ENCODE data around the gene TEAD4. TPM values are rescaled to one million over a fixed set of nuclear protein-coding genes. Genes with fewer than 3 reads are reported as not detected.

TEAD4 gene
- total RNA-seq, 1 donor from 2014 or later: 48.8 TPM

DNA sequence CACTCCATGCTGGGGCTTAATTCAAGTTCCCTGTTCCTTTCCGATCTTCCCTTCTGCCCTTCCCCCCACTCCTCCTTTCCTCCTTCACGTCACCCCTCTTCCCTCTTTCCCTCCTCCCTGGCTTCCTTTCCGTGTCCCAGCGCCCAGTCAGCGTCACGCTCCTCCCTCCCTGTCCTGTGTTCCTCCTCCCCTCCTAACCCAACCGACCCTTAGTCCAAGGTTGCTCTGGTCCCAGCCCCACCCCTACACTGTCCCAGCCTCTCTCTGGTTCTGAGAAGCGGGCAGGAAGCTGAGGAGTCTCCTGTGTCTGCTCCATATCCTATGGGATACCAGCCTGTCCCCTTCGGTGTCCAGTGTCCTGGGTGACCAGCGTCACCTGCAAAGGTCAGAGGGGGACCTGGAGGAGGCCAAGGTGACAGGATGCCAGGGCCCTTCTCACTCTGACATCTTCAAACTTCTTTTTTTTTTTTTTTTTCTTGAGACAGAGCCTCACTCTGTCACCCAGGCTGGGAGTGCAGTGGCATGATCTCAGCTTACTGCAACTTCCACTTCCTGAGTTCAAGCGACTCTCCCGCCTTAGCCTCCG, 61.7 kb downstream of the TEAD4 start:
- H3K4me3 ChIP-seq (ENCODE audit: low read depth, low read length): no peak overlapping the region
- TF ChIP-seq, protein P1, sequence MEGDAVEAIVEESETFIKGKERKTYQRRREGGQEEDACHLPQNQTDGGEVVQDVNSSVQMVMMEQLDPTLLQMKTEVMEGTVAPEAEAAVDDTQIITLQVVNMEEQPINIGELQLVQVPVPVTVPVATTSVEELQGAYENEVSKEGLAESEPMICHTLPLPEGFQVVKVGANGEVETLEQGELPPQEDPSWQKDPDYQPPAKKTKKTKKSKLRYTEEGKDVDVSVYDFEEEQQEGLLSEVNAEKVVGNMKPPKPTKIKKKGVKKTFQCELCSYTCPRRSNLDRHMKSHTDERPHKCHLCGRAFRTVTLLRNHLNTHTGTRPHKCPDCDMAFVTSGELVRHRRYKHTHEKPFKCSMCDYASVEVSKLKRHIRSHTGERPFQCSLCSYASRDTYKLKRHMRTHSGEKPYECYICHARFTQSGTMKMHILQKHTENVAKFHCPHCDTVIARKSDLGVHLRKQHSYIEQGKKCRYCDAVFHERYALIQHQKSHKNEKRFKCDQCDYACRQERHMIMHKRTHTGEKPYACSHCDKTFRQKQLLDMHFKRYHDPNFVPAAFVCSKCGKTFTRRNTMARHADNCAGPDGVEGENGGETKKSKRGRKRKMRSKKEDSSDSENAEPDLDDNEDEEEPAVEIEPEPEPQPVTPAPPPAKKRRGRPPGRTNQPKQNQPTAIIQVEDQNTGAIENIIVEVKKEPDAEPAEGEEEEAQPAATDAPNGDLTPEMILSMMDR (conservative IDR thresholded peaks at IDR 0.05; ENCODE audit: low read depth, low read length): no peak
- DNase-seq (ENCODE audit: low read depth): no peak

DNA sequence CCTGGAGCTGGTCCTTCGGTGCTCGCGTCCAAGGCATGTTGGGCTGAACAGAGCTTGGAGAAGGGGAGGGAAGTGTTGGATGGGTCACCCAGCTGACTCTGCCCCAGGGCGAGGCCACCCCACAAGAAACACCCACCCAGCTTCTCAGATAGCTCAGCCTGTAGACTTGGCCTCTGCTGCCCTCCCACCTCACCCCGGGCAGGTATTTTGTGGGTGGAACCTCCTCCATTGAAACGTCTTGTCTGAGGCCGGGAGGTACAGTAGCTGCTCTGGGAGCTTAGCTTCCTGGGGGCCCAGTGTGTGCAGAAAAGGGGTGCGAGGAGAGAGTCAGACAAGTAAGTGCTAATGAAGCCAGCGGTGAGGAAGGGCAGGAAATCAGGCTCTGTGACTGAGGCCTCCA, 63.2 kb downstream of the TEAD4 start:
- no peak overlapping the region for H3K4me3 ChIP-seq (ENCODE audit: low read depth, low read length)
- DNase-seq (ENCODE audit: low read depth): no peak
- TF ChIP-seq, protein P1 (conservative IDR thresholded peaks at IDR 0.05; ENCODE audit: low read depth, low read length): no peak

DNA sequence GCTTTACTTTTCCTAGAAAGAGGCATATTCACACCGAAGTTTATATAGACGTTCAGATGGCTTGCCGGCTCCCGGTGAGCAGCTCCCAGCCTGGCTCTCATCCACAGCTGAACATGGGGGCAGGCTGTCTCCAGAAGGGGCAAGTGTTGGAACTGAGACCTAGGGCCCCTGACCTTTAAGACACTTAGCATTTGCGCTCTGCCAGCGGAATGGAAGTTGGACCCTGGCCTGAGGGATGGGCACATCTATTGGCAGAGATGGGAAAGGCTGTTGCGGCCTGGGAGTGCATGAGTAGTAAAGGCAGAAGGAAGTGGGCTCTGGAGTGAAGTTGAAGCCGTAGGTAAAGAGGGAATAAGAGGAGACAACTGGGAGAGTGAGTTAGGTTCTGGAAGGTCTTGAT, 63.8 kb downstream of the TEAD4 start:
- TF ChIP-seq, protein P1 (conservative IDR thresholded peaks at IDR 0.05; ENCODE audit: low read depth, low read length): no peak
- no peak for DNase-seq (ENCODE audit: low read depth)
- no peak overlapping the region for H3K4me3 ChIP-seq (ENCODE audit: low read depth, low read length)

DNA sequence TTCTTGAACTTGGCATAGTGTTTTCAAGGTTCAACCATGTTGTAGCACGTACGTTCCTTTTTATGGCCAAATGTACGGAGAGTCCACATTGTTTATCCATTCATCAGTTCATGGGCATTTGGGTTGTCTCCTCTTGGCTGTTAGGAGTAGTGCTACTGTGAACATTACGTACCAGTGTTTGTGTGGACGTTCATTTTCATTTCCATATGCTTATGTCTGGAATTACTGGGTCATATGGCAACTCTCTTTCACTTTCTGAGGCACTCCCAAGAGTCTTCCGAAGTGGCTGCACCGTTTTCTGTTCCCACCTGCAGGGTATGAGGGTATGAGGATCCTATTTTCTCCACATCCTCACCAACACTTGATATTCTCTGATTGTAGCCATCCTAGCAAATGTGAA, 68.9 kb downstream of the TEAD4 start:
- TF ChIP-seq, protein P1 (conservative IDR thresholded peaks at IDR 0.05; ENCODE audit: low read depth, low read length): no peak
- DNase-seq (ENCODE audit: low read depth): no peak
- no peak overlapping the region for H3K4me3 ChIP-seq (ENCODE audit: low read depth, low read length)

DNA sequence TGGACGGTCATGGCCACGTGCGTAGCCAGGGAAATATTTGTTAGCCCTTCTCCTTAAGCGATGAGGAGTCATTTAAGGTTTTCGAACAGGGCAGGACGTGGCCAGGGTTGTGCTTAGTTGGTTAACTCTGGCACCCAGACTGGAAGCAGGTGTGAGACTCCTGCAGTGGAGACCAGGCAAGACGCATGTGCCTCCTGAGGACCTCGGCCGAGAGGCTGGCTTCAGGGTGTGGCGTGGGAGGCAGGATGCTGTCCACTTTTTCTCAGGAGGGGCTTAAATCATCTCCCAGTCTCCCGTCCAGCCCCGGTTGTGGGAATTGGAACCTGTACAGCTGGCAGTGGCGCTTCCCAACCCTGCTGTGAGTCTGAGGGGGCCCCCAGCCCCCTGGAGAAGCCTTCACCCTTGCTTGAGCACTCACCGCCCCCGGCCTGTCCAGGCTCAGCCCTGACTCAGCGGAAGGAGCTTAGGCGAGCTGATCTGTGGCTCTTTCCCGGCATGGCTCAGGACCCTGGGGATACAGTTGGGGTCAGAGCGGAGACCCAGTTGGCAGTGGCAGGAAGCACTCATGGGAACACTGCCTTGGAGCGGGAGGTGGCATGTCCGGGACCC, 71.7 kb downstream of the TEAD4 start:
- no peak for DNase-seq (ENCODE audit: low read depth)

DNA sequence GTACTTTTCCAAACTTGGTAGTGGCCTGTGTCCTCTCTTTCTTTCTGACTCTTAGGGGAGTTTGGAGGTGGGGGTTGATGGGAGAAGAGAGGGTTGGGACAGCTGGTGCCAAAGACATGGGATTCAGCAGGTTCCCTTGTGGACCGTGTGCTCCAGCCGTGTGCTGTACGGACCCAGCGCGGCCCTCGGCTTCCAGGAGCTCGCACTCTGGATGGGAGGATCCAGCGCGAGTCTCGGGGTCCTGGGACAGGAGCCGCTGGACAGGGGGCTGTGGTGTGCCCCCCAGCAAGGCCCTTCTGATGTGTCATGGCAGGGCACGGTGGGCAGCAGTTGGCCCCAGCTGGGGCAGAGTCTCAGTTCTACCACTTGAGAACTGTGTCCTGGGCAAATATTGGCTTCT, 73.0 kb downstream of the TEAD4 start:
- no peak overlapping the region for H3K4me3 ChIP-seq (ENCODE audit: low read depth, low read length)
- TF ChIP-seq, protein P1 (conservative IDR thresholded peaks at IDR 0.05; ENCODE audit: low read depth, low read length): no peak
- no peak for DNase-seq (ENCODE audit: low read depth)

More for the DNA sequence above, 71.7 kb downstream of the TEAD4 start:
- H3K4me3 ChIP-seq (ENCODE audit: low read depth, low read length): no peak overlapping the region
- TF ChIP-seq, protein P1 (conservative IDR thresholded peaks at IDR 0.05; ENCODE audit: low read depth, low read length): no peak

All from epithelial cell of proximal tubule (primary cell).